Right lobe of liver (tissue), 4 donors: ENCODE measurements around the gene PRPF19.

ENCODE experiments used
- CTCF ChIP-seq, 4 donors: fragments of 200-600 bp in 3 of 4; fragments of 450-650 bp in 1 of 4; IDR thresholded peaks; one replicate each; pipeline versions ENCODE4 v1.5.1 to v1.8.0; 2016 to 2022; ENCODE audit warnings: antibody characterized with exemption in 4 of 4, mild to moderate bottlenecking in 2 of 4
- POLR2A ChIP-seq: fragments of 450-650 bp; IDR thresholded peaks from one replicate; pipeline ENCODE4 v1.6.1; 2017; ENCODE audit warnings: antibody characterized with exemption, mild to moderate bottlenecking
- donor health status: DM: no; HTN: no; CAD: no.
- donor health status: DM: no; HTN: no; CAD: no.
- donor health status: DM: no; HTN: yes; CAD: no.

DNA sequence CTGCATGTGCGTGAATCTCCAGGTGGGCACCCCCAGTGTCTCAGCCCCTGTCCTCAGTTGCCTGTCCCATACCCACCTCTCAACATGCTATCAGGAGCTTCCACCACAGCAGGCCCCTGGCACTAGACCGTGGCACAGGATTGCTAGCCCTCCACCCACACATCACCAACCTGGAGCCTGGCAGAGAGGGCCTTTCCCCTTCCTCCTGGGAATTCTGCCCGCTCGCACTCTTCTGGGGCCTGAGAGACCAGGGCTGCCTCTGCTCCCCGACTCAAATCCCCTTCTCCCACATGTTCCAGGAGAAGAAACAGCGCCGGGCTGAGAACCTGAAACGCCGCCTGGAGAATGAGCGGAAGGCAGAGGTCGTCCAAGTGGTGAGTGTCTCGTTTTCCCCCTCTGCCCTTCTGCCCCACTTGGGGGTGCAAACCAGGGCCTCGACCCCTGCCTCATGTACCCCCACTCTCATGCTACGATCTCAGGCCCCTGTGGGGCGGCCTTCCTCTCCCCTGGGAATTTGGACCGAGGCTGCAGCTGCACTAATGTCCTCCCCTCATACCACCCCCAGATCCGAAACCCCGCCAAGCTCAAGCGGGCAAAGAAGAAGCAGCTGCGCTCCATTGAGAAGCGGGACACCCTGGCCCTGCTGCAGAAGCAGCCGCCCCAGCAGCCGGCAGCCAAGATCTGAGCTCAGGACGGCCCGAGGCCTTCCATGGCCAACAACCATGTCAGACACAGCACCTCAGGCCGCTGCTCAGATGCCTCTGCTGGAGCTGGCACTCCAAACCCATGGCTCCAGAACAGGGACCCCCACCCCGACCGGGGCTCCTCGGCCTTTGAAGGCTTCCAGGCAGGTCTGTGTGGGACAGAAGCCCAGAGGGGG lies 56.5 kb downstream of the PRPF19 start:
- TF ChIP-seq CTCF (IDR thresholded peaks at IDR 0.05): no peak
- no peak for TF ChIP-seq POLR2A
